HEK293 (cell line): ENCODE data around the gene COL9A2.

Source experiments
- ELK4 ChIP-seq: IDR thresholded peaks from 2 replicates; pipeline ENCODE4 v1.6.1; 2011; ENCODE audit warnings: mild to moderate bottlenecking, low read depth, low read length, borderline replicate concordance
- GFI1B ChIP-seq: fragments of 450-650 bp; formaldehyde crosslinking; IDR thresholded peaks from 2 replicates; pipeline ENCODE4 v1.5.1; 2016; ENCODE audit warnings: missing biosample characterization, missing genetic modification characterization
- PRDM10 ChIP-seq: fragments of 450-650 bp; formaldehyde crosslinking; IDR thresholded peaks from 2 replicates; pipeline ENCODE4 v1.5.1; 2016; ENCODE audit warnings: missing biosample characterization, missing genetic modification characterization
- REST ChIP-seq: fragments of 450-650 bp; formaldehyde crosslinking; IDR thresholded peaks from 2 replicates; pipeline ENCODE4 v1.5.1; 2016; ENCODE audit warnings: missing biosample characterization, missing genetic modification characterization
- ZFHX2 ChIP-seq: fragments of 450-650 bp; formaldehyde crosslinking; conservative IDR thresholded peaks from 2 replicates; pipeline ENCODE4 v1.5.1; 2016; ENCODE audit warnings: missing biosample characterization, missing genetic modification characterization
- ZNF335 ChIP-seq: fragments of 450-650 bp; formaldehyde crosslinking; conservative IDR thresholded peaks from 2 replicates; pipeline ENCODE4 v1.5.1; 2016; ENCODE audit warnings: missing biosample characterization, missing genetic modification characterization
- TF ChIP-seq, protein P1 (sequence below): fragments of 450-650 bp; formaldehyde crosslinking; IDR thresholded peaks from 2 replicates; pipeline ENCODE4 v1.5.1; 2016; ENCODE audit warnings: missing biosample characterization, missing genetic modification characterization
- TF ChIP-seq, protein P2 (sequence below): fragments of 450-650 bp; formaldehyde crosslinking; conservative IDR thresholded peaks from 2 replicates; pipeline ENCODE4 v1.5.1; 2016; ENCODE audit warnings: low read depth, missing biosample characterization, missing genetic modification characterization
- TF ChIP-seq, protein P3 (sequence below): fragments of 450-650 bp; formaldehyde crosslinking; IDR thresholded peaks from 2 replicates; pipeline ENCODE4 v1.5.1; 2016; ENCODE audit warnings: missing biosample characterization, missing genetic modification characterization

- TF ChIP-seq ZFHX2: no peak
- TF ChIP-seq, protein P1, sequence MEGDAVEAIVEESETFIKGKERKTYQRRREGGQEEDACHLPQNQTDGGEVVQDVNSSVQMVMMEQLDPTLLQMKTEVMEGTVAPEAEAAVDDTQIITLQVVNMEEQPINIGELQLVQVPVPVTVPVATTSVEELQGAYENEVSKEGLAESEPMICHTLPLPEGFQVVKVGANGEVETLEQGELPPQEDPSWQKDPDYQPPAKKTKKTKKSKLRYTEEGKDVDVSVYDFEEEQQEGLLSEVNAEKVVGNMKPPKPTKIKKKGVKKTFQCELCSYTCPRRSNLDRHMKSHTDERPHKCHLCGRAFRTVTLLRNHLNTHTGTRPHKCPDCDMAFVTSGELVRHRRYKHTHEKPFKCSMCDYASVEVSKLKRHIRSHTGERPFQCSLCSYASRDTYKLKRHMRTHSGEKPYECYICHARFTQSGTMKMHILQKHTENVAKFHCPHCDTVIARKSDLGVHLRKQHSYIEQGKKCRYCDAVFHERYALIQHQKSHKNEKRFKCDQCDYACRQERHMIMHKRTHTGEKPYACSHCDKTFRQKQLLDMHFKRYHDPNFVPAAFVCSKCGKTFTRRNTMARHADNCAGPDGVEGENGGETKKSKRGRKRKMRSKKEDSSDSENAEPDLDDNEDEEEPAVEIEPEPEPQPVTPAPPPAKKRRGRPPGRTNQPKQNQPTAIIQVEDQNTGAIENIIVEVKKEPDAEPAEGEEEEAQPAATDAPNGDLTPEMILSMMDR (tag by site-specific recombination): no peak
- no peak for TF ChIP-seq GFI1B (tag by site-specific recombination)
- no peak for TF ChIP-seq PRDM10 (tag by site-specific recombination)
- no peak for TF ChIP-seq ZNF335
- TF ChIP-seq, protein P2, sequence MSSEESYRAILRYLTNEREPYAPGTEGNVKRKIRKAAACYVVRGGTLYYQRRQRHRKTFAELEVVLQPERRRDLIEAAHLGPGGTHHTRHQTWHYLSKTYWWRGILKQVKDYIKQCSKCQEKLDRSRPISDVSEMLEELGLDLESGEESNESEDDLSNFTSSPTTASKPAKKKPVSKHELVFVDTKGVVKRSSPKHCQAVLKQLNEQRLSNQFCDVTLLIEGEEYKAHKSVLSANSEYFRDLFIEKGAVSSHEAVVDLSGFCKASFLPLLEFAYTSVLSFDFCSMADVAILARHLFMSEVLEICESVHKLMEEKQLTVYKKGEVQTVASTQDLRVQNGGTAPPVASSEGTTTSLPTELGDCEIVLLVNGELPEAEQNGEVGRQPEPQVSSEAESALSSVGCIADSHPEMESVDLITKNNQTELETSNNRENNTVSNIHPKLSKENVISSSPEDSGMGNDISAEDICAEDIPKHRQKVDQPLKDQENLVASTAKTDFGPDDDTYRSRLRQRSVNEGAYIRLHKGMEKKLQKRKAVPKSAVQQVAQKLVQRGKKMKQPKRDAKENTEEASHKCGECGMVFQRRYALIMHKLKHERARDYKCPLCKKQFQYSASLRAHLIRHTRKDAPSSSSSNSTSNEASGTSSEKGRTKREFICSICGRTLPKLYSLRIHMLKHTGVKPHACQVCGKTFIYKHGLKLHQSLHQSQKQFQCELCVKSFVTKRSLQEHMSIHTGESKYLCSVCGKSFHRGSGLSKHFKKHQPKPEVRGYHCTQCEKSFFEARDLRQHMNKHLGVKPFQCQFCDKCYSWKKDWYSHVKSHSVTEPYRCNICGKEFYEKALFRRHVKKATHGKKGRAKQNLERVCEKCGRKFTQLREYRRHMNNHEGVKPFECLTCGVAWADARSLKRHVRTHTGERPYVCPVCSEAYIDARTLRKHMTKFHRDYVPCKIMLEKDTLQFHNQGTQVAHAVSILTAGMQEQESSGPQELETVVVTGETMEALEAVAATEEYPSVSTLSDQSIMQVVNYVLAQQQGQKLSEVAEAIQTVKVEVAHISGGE: no peak
- TF ChIP-seq, protein P3, sequence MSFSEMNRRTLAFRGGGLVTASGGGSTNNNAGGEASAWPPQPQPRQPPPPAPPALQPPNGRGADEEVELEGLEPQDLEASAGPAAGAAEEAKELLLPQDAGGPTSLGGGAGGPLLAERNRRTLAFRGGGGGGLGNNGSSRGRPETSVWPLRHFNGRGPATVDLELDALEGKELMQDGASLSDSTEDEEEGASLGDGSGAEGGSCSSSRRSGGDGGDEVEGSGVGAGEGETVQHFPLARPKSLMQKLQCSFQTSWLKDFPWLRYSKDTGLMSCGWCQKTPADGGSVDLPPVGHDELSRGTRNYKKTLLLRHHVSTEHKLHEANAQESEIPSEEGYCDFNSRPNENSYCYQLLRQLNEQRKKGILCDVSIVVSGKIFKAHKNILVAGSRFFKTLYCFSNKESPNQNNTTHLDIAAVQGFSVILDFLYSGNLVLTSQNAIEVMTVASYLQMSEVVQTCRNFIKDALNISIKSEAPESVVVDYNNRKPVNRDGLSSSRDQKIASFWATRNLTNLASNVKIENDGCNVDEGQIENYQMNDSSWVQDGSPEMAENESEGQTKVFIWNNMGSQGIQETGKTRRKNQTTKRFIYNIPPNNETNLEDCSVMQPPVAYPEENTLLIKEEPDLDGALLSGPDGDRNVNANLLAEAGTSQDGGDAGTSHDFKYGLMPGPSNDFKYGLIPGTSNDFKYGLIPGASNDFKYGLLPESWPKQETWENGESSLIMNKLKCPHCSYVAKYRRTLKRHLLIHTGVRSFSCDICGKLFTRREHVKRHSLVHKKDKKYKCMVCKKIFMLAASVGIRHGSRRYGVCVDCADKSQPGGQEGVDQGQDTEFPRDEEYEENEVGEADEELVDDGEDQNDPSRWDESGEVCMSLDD (tag by site-specific recombination): no peak
- TF ChIP-seq REST: no peak
- no peak for TF ChIP-seq ELK4
Measured at GRCh38 chr1:40314721-40315238, 2.3 kb downstream of the COL9A2 start.
